ENCODE results near the gene PHF21B. TPM values are rescaled to one million over a fixed set of nuclear protein-coding genes. Genes with fewer than 3 reads are reported as not detected.

Gene PHF21B
- total and polyA plus RNA-seq, 7 experiments from 2014 or later, result not detected

GRCh38 chr22:44974454-44974853 lies 35.4 kb downstream of the PHF21B start:
- intact Hi-C loops (cut with micrococcal nuclease), result loop anchor here in 1 of 2 donors (10.0 kb wide), 1 partner anchor 110 kb away; no protein-coding TSS in a partner anchor
- no peaks in the 10 kb centered on the region for H3K27me3 ChIP-seq (ENCODE audit: control insufficient read depth in 2 of 2, insufficient read depth in 2 of 2, low read length in 2 of 2)
- ATAC-seq, result no peak

GRCh38 chr22:44973829-44974228 lies 36.0 kb downstream of the PHF21B start:
- no peaks in the 10 kb centered on the region for H3K4me1 Mint-ChIP-seq
- H3K4me3 ChIP-seq (ENCODE audit: low read length), result no peak overlapping the region
- CTCF ChIA-PET, result no interaction called here

More at GRCh38 chr22:44974454-44974853, 35.4 kb downstream of the PHF21B start:
- Histone ChIP-seq H3K9me3 (ENCODE audit: control insufficient read depth in 2 of 3, low read length in 3 of 3) (no peaks in the 10 kb centered on the region), H3K27ac (ENCODE audit: low read depth, low read length) (no peak overlapping the region), H3K4me1 (ENCODE audit: control insufficient read depth in 2 of 2, insufficient read depth in 2 of 2, low read length in 2 of 2) (no peaks in the 10 kb centered on the region), H3K4me3 (ENCODE audit: low read length) (no peak overlapping the region), H3K36me3 (ENCODE audit: control insufficient read depth in 2 of 3, insufficient read depth in 3 of 3, low read length in 3 of 3) (no peaks in the 10 kb centered on the region)
- Mint-ChIP-seq H3K4me1 (no peaks in the 10 kb centered on the region), H3K27ac (no peak overlapping the region), H3K9me3 (peaks cover 0 to 5% (median 0%) of the 10 kb centered on the region in 11 donors), H3K36me3 (no peaks in the 10 kb centered on the region), H3K27me3 (peaks cover 0 to 42% (median 21%) of the 10 kb centered on the region in 5 donors), H3K4me3 (no peak overlapping the region)
- CTCF ChIA-PET, result no interaction called here
- no peak for DNase-seq
- POLR2A ChIA-PET, result no interaction called here

GRCh38 chr22:44972363-44973083 lies 37.3 kb downstream of the PHF21B start:
- no peaks in the 10 kb centered on the region for H3K27me3 ChIP-seq (ENCODE audit: control insufficient read depth in 2 of 2, insufficient read depth in 2 of 2, low read length in 2 of 2)
- Mint-ChIP-seq H3K9me3 (peaks cover 0 to 5% (median 0%) of the 10 kb centered on the region in 11 donors), H3K4me3 (peak overlapping the region in 2 of 10 donors; percentile 16 to 27), H3K4me1 (no peaks in the 10 kb centered on the region), H3K27ac (no peak overlapping the region), H3K27me3 (peaks cover 0 to 39% (median 19%) of the 10 kb centered on the region in 5 donors), H3K36me3 (no peaks in the 10 kb centered on the region)
- H3K27ac ChIP-seq (ENCODE audit: low read depth, low read length), result no peak overlapping the region
- ChIA-PET POLR2A (no interaction called here), CTCF (no interaction called here)
- no peaks in the 10 kb centered on the region for H3K36me3 ChIP-seq (ENCODE audit: control insufficient read depth in 2 of 3, insufficient read depth in 3 of 3, low read length in 3 of 3)
- H3K9me3 ChIP-seq (ENCODE audit: control insufficient read depth in 2 of 3, low read length in 3 of 3), result no peaks in the 10 kb centered on the region
- ATAC-seq (no peak), DNase-seq (peak in 1 of 9 donors; percentile 4)
- H3K4me3 ChIP-seq (ENCODE audit: low read length), result no peak overlapping the region
- no peaks in the 10 kb centered on the region for H3K4me1 ChIP-seq (ENCODE audit: control insufficient read depth in 2 of 2, insufficient read depth in 2 of 2, low read length in 2 of 2)
- intact Hi-C loops (cut with micrococcal nuclease), result loop anchor here in 1 of 2 donors (10.0 kb wide), 1 partner anchor 112 kb away; no protein-coding TSS in a partner anchor

More at GRCh38 chr22:44973829-44974228, 36.0 kb downstream of the PHF21B start:
- Histone ChIP-seq H3K36me3 (ENCODE audit: control insufficient read depth in 2 of 3, insufficient read depth in 3 of 3, low read length in 3 of 3) (no peaks in the 10 kb centered on the region), H3K27me3 (ENCODE audit: control insufficient read depth in 2 of 2, insufficient read depth in 2 of 2, low read length in 2 of 2) (no peaks in the 10 kb centered on the region), H3K27ac (ENCODE audit: low read depth, low read length) (no peak overlapping the region), H3K4me1 (ENCODE audit: control insufficient read depth in 2 of 2, insufficient read depth in 2 of 2, low read length in 2 of 2) (no peaks in the 10 kb centered on the region), H3K9me3 (ENCODE audit: control insufficient read depth in 2 of 3, low read length in 3 of 3) (no peaks in the 10 kb centered on the region)
- POLR2A ChIA-PET, result no interaction called here
- Mint-ChIP-seq H3K4me3 (no peak overlapping the region), H3K27me3 (peaks cover 0 to 39% (median 19%) of the 10 kb centered on the region in 5 donors), H3K36me3 (no peaks in the 10 kb centered on the region), H3K9me3 (peaks cover 0 to 5% (median 0%) of the 10 kb centered on the region in 11 donors), H3K27ac (no peak overlapping the region)
- DNase-seq, result no peak
- no peak for ATAC-seq
- intact Hi-C loops (cut with micrococcal nuclease), result loop anchor here in 1 of 2 donors (10.0 kb wide), 1 partner anchor 111 kb away; no protein-coding TSS in a partner anchor

- H3K4me1 ChIP-seq (ENCODE audit: control insufficient read depth in 2 of 2, insufficient read depth in 2 of 2, low read length in 2 of 2), result no peaks in the 10 kb centered on the region
- H3K27ac Mint-ChIP-seq, result no peak overlapping the region
- no peak for ATAC-seq
- H3K4me3 ChIP-seq (ENCODE audit: low read length), result no peak overlapping the region
- H3K27me3 Mint-ChIP-seq, result peaks cover 0 to 41% (median 19%) of the 10 kb centered on the region in 5 donors
- ChIA-PET CTCF (no interaction called here), POLR2A (no interaction called here)
- H3K4me1 Mint-ChIP-seq, result no peaks in the 10 kb centered on the region
- H3K36me3 Mint-ChIP-seq, result no peaks in the 10 kb centered on the region
- no peaks in the 10 kb centered on the region for H3K27me3 ChIP-seq (ENCODE audit: control insufficient read depth in 2 of 2, insufficient read depth in 2 of 2, low read length in 2 of 2)
- peak overlapping the region in 2 of 10 donors; percentile 16 to 27 for H3K4me3 Mint-ChIP-seq
- intact Hi-C loops (cut with micrococcal nuclease), result loop anchor here in 1 of 2 donors (10.0 kb wide), 1 partner anchor 113 kb away; no protein-coding TSS in a partner anchor
- peaks cover 0 to 5% (median 0%) of the 10 kb centered on the region in 11 donors for H3K9me3 Mint-ChIP-seq
- no peak overlapping the region for H3K27ac ChIP-seq (ENCODE audit: low read depth, low read length)
- H3K36me3 ChIP-seq (ENCODE audit: control insufficient read depth in 2 of 3, insufficient read depth in 3 of 3, low read length in 3 of 3), result no peaks in the 10 kb centered on the region
- no peaks in the 10 kb centered on the region for H3K9me3 ChIP-seq (ENCODE audit: control insufficient read depth in 2 of 3, low read length in 3 of 3)
- no peak for DNase-seq
Measured at GRCh38 chr22:44971651-44972362, 38.0 kb downstream of the PHF21B start.

- intact Hi-C loops (cut with micrococcal nuclease), result loop anchor here in 1 of 2 donors (10.0 kb wide), 1 partner anchor 115 kb away; no protein-coding TSS in a partner anchor
Measured at GRCh38 chr22:44970291-44970690, 39.5 kb downstream of the PHF21B start.

GRCh38 chr22:44969817-44970216 lies 40.0 kb downstream of the PHF21B start:
- intact Hi-C loops (cut with micrococcal nuclease), result loop anchor here in 1 of 2 donors (10.0 kb wide), 1 partner anchor 115 kb away; no protein-coding TSS in a partner anchor
- Histone ChIP-seq H3K27ac (ENCODE audit: low read depth, low read length) (no peak overlapping the region), H3K4me3 (ENCODE audit: low read length) (no peak overlapping the region), H3K4me1 (ENCODE audit: control insufficient read depth in 2 of 2, insufficient read depth in 2 of 2, low read length in 2 of 2) (no peaks in the 10 kb centered on the region), H3K9me3 (ENCODE audit: control insufficient read depth in 2 of 3, low read length in 3 of 3) (no peaks in the 10 kb centered on the region), H3K36me3 (ENCODE audit: control insufficient read depth in 2 of 3, insufficient read depth in 3 of 3, low read length in 3 of 3) (no peaks in the 10 kb centered on the region), H3K27me3 (ENCODE audit: control insufficient read depth in 2 of 2, insufficient read depth in 2 of 2, low read length in 2 of 2) (no peaks in the 10 kb centered on the region)
- peaks cover 0 to 37% (median 19%) of the 10 kb centered on the region in 5 donors for H3K27me3 Mint-ChIP-seq
- ChIA-PET POLR2A (no interaction called here), CTCF (interaction anchor here (0.6 kb wide), 1 partner anchor 1024 kb away, joined by 3 read pairs; no protein-coding TSS in a partner anchor)
- ATAC-seq (no peak), DNase-seq (no peak)
- peak overlapping the region in 1 of 10 donors; percentile 6 for H3K4me3 Mint-ChIP-seq
- no peaks in the 10 kb centered on the region for H3K36me3 Mint-ChIP-seq
- no peaks in the 10 kb centered on the region for H3K4me1 Mint-ChIP-seq
- no peak overlapping the region for H3K27ac Mint-ChIP-seq
- H3K9me3 Mint-ChIP-seq, result no peaks in the 10 kb centered on the region

More at GRCh38 chr22:44970291-44970690, 39.5 kb downstream of the PHF21B start:
- peaks cover 0 to 37% (median 19%) of the 10 kb centered on the region in 5 donors for H3K27me3 Mint-ChIP-seq
- no peaks in the 10 kb centered on the region for H3K9me3 ChIP-seq (ENCODE audit: control insufficient read depth in 2 of 3, low read length in 3 of 3)
- H3K4me1 ChIP-seq (ENCODE audit: control insufficient read depth in 2 of 2, insufficient read depth in 2 of 2, low read length in 2 of 2), result no peaks in the 10 kb centered on the region
- H3K36me3 Mint-ChIP-seq, result no peaks in the 10 kb centered on the region
- H3K36me3 ChIP-seq (ENCODE audit: control insufficient read depth in 2 of 3, insufficient read depth in 3 of 3, low read length in 3 of 3), result no peaks in the 10 kb centered on the region
- H3K27ac Mint-ChIP-seq, result no peak overlapping the region
- no peaks in the 10 kb centered on the region for H3K4me1 Mint-ChIP-seq
- H3K4me3 Mint-ChIP-seq, result no peak overlapping the region
- no peak overlapping the region for H3K27ac ChIP-seq (ENCODE audit: low read depth, low read length)
- ATAC-seq (no peak), DNase-seq (no peak)
- H3K9me3 Mint-ChIP-seq, result no peaks in the 10 kb centered on the region
- H3K27me3 ChIP-seq (ENCODE audit: control insufficient read depth in 2 of 2, insufficient read depth in 2 of 2, low read length in 2 of 2), result no peaks in the 10 kb centered on the region
- no peak overlapping the region for H3K4me3 ChIP-seq (ENCODE audit: low read length)
- CTCF ChIA-PET, result interaction anchor here (0.6 kb wide), 1 partner anchor 1024 kb away, joined by 3 read pairs; no protein-coding TSS in a partner anchor
- POLR2A ChIA-PET, result no interaction called here

Data from naive thymus-derived CD4-positive, alpha-beta T cell (primary cell).